Globus pallidus (tissue), 1 donor: ENCODE results near the gene NXPH1.

ENCODE experiments used
- DNase-seq: peaks from one replicate; pipeline ENCODE4 v3.0.0-alpha.2; 2015; ENCODE audit warnings: low spot score

Gene NXPH1

DNA sequence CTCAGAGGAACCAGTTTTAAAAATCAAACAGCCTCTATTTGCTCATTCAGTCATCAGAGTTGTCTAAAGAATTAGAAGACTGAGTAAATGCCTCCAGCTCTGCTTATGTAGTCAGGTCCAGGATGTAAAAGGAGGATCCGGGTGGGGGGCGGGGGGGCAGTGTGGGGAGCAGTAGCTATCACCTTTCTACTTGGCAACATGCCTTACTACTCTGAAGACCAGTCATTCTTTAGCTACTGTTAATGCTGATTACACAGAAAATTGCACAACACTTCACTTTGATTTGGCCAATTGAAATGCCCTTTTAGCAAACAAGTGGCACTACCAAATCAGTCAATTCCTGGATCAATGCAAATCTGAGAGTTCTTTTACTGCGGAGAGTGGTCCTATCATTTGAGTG is 164.2 kb downstream of the NXPH1 start:
- no peak for DNase-seq

DNA sequence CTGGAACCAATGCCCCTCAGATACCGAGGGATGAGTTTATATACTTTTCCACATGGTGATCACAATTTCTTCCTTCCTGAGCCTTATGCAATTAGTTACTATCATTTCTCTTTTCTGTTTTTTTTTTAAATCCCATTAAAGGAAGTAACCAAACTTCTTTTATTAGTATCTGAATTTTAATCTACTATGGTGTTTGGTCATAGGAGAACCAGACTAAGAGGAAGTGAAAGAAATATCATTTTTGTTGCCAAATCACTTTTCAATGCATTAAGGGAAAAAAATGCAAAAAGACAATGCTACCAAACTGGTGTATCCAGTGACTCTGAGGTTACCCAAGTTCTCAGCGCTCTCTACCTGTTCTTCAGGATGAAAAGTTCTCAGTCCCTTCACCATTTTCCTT is 167.7 kb downstream of the NXPH1 start:
- DNase-seq = no peak

GRCh38 chr7:8605221-8605620 is 171.8 kb downstream of the NXPH1 start:
- DNase-seq = no peak

GRCh38 chr7:8612584-8612983 is 179.2 kb downstream of the NXPH1 start:
- no peak for DNase-seq

- no peak for DNase-seq
Measured at GRCh38 chr7:8613191-8613590, 179.8 kb downstream of the NXPH1 start.

- no peak for DNase-seq
Measured at GRCh38 chr7:8615019-8615418, 181.6 kb downstream of the NXPH1 start.

DNA sequence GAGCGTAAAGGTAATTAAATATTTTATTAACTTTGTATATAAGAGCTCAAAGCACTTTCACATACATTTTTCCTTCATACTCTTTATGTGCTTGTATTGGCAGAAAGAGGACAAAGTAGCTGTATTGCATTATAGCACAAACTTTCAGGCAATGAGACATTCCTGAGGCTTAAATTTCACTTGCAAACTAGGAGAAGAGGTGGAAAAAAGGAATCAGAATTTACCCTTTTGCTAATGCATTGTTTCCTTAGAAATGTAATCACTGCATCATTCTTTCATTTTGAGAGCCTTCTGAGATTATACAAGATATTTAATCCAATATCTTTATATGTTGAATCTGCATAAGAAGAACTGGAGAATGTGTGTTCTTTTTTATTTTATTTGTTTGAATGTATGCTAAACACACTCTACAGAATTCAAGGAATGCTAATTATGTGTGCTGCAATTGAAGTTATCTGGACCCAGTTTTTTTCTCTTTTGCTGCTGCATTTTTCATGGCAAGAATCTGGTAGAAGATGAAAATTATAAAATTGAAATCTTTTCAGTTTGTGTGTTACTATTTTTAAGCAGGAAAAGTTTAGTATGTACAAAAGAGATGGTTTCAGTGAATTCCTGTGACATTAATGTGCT is 185.1 kb downstream of the NXPH1 start:
- no peak for DNase-seq

DNA sequence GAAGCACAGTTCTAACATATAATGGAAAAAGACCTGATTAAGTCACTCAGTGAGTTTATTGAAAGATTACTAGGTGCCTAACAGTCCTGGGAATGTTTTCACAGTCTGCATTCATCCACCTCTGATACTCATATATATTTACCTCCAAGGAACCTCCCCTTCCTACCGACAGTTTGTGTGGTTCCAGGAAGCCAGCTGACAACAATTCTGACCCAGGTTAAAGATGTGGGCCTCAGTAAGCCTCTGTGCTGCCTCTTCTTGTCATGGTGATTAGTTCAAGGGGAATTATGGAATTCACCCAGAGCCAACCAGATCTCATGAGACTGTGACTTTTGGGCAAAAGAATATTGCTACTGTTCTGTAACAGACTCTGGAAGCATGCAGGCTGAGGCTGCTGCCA is 186.8 kb downstream of the NXPH1 start:
- DNase-seq = no peak

DNA sequence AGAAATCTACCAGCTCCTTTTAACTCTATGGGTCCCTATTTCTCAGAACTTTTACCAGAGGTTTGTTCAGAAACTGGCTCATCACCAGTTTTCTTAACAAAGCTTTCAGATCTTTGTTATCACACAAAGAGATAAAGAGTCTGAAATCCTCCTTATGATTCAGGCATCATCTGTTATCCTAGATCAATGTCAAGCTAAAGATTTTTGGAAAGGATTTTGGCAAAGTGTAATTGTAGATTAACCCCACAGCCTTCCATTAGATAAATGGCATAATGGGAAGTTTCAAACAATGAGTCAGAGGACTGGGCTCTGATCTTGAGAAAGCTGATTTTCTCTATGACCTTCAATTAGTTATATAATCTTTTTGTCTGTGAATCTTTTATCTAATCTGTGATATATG is 192.2 kb downstream of the NXPH1 start:
- DNase-seq = no peak

GRCh38 chr7:8627325-8627724 is 193.9 kb downstream of the NXPH1 start:
- no peak for DNase-seq

- DNase-seq = no peak
Measured at GRCh38 chr7:8628656-8629055, 195.2 kb downstream of the NXPH1 start.

GRCh38 chr7:8629504-8629903 is 196.1 kb downstream of the NXPH1 start:
- no peak for DNase-seq

DNA sequence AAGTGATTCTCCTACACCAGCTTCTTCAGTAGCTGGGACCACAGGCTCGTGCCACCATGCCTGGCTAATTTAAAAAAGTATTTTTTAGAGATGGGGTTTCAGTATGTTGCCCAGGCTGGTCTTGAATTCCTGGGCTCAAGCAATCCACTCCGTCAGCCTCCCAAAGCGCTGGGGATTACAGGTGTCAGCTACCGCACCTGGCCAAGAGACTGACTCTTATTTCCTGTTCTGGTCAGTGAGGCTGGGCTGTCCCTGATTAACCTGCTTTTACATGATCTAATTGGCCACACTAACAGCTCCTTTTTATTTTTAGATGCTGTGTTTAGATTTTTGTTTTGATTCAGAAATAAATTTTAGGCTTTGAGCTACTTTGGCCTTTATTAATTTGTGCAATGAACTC is 203.9 kb downstream of the NXPH1 start:
- no peak for DNase-seq

DNA sequence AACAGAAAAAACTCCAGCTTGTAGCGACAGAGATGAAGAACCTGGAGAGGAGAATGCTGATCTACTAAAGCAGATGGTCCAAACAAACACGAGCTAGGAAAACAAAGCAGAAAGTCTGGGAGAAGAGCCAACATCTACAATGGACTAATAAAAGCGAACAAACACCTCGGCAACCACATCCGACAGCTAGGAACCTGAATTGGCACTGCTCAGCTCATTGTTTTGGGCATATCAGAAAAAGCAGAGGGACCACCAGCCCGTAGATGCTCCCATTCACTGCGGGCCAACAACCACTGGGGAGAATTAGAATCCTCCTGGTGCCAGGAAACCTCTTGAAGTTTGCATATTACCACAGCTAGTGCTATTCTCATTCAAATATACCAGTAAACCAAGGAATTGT is 204.7 kb downstream of the NXPH1 start:
- DNase-seq = peak; percentile 9

DNA sequence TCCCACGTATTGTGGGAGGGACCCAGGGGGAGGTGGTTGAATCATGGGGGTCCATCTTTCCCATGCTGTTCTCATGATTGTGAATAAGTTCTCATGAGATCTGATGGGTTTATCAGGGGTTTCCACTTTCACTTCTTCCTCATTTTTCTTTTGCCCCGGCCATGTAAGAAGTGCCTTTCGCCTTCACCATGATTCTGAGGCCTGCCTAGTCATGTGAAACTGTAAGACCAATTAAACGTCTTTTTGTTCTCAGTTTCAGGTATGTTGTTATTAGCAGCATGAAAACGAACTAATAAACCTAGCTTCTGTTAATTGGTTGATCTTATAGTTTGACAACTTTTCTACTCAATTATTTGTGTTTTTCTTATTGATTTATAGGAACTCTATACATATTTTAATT is 206.3 kb downstream of the NXPH1 start:
- no peak for DNase-seq

GRCh38 chr7:8640671-8641070 is 207.3 kb downstream of the NXPH1 start:
- DNase-seq = no peak

GRCh38 chr7:8668627-8669500 is 235.5 kb downstream of the NXPH1 start:
- no peak for DNase-seq

DNA sequence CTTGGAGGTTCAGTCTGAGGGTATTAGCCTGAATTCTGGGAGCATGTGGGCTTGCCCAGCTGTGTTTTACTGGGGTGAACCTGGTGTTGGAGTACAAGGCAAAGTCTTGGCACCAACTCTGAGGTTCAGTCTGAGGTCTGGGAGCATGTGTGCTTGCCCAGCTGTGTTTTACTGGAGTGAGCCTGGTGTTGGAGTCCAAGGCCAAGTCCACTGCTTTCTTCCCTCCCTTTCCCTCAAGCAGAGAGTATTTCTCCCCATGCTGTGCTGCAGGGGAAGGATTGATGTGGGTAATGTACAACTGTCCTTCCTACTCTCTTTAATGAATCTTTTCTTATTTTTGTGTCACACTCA is 236.1 kb downstream of the NXPH1 start:
- no peak for DNase-seq

DNA sequence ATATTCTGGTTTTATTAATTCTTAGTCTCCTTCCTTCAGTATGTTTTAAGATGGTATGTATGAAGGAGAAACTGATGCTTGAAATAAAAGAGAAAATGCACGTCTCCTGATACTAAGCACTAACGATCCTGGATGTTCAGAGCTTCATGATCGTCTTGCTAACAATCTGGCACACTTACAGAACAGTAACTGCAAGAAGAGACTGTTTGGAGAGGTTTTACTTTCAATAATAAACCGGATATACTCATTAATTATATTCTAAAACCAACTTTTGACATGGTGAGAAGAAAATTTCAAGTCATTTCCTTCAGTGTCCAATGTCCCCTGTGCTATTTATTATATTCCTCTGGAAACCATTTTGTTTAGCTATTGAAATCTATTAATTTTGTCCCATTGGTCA is 251.0 kb downstream of the NXPH1 start:
- no peak for DNase-seq

- DNase-seq = no peak
Measured at GRCh38 chr7:8699875-8700624, 266.6 kb downstream of the NXPH1 start.

GRCh38 chr7:8702807-8703206 is 269.4 kb downstream of the NXPH1 start:
- DNase-seq = no peak

DNA sequence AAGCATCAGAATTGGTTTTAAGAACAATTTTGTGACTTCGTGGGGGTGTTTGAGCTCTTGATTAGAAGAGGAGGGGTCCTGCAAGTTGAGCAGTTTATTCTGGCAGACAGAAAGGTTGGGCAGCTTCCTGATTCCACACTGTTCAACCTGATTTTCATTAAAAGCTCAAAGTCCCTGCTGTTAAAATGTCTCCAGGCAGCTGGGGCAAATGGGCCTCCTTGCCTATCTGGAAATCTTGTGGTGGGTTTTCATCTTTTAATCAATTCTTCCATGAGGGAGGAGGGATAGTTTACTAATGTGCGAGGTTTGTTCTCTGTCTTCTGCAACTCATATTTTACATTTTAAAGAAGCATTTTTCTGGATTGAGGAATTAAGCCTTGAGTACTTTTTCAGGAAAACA is 276.7 kb downstream of the NXPH1 start:
- no peak for DNase-seq

DNA sequence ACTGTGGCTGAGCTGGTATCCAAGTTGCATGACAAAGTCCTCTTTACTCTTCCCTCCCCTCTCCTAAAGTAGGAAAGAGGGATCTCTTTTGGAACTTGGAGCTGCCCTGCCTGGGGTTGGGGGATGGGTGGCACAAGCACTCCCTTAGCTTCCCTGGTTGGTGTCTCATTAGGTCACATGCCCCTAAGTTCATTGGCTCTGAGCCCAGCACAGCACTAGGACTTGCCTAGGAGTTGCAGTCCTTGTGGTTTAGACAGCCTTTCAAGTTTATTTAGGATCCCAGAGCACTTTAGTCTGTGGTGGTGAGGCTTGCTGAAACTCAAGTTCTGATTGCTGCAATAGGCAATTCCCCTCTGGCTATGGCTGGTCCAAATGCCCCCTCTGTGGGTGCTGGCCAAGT is 281.4 kb downstream of the NXPH1 start:
- no peak for DNase-seq
